GM12872 (cell line): ENCODE data around the gene DERL3.

Source experiments
- TF ChIP-seq, protein P1 (sequence below): IDR thresholded peaks from 3 replicates; pipeline ENCODE4 v1.5.1; 2011; ENCODE audit warnings: low read depth, mild to moderate bottlenecking, low read length, moderate library complexity; ENCODE audit not compliant: insufficient read depth

Gene DERL3

GRCh38 chr22:23874871-23875270 is 36.1 kb upstream of the DERL3 start:
- TF ChIP-seq, protein P1, sequence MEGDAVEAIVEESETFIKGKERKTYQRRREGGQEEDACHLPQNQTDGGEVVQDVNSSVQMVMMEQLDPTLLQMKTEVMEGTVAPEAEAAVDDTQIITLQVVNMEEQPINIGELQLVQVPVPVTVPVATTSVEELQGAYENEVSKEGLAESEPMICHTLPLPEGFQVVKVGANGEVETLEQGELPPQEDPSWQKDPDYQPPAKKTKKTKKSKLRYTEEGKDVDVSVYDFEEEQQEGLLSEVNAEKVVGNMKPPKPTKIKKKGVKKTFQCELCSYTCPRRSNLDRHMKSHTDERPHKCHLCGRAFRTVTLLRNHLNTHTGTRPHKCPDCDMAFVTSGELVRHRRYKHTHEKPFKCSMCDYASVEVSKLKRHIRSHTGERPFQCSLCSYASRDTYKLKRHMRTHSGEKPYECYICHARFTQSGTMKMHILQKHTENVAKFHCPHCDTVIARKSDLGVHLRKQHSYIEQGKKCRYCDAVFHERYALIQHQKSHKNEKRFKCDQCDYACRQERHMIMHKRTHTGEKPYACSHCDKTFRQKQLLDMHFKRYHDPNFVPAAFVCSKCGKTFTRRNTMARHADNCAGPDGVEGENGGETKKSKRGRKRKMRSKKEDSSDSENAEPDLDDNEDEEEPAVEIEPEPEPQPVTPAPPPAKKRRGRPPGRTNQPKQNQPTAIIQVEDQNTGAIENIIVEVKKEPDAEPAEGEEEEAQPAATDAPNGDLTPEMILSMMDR = no peak

GRCh38 chr22:23868580-23868979 is 29.8 kb upstream of the DERL3 start:
- TF ChIP-seq, protein P1 = no peak

GRCh38 chr22:23862103-23862502 is 23.3 kb upstream of the DERL3 start:
- TF ChIP-seq, protein P1 = peak; percentile 85

GRCh38 chr22:23859201-23859600 is 20.4 kb upstream of the DERL3 start:
- TF ChIP-seq, protein P1 = no peak

DNA sequence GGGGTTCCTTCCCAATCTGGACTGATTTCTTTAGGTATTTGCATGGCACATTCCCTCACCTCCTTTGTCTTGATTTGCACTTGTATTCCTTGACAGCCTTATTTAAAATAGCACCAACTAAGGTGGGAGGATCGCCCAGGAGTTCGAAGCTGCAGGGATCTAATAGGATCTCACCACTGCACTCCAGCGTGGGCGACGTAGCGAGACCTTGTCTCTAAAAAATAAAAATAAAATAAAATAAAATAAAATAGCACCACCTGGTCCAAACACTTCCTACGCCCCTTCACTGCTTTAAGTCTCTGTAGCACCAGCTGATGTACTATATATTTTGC is 19.6 kb upstream of the DERL3 start:
- TF ChIP-seq, protein P1 = no peak

GRCh38 chr22:23857606-23858483 is 19.0 kb upstream of the DERL3 start, which contains the start of gene SLC2A11:
TSS of gene SLC2A11 (plus strand) at chr22:23857875. CDS start at chr22:23858000, 125 bp downstream.
- TF ChIP-seq, protein P1 = peak; percentile 25; the same call in 1 of the 3 replicates

DNA sequence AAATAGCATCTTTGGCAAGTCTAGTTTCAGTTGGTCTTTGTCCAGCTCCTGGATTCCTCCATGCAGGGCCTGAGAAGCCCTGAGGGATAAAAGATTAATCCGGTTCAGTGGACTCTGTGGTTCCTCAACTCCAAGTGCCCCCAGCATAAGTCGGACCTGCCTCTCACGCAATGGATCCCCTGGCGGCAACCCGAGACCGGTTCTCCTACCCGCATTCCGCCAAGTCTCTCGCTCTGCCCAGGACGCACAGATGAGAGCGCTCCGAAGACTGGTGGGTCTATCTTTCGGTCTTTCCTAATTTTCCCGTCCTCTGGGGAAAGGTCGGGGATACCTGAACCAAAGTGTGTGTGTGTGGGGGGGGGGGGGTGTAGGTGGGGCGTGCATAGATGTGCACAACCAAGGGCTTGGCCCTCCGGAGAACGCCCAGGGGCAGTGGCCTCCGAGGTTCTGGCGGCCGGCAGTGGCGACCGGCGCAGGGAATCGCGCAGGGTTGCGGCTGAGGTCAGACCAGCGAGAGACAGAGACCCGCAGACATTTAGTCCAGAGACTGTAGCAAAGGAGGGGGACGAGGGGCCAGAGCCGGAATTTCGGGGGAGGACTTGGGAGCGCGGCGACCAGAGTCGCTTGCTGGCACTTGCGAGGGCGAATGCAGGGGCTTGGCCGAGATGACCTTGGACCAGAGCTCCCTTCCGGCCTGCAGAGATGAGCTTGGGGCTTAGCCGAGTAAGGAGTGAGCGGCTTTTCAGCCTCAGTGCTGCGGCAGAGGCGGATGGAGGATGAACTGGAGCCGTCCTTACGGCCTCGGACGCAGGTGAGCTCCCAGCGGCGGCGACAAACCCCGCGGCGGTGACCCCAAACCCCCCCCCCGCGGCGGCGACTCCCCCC is 18.2 kb upstream of the DERL3 start:
- TF ChIP-seq, protein P1 = no peak
